NCI-H2029 treated with DMSO at 0.1 percent for 48 hours (cell line): ENCODE measurements around the gene OR1L6.

ENCODE experiments used
- DNase-seq: peaks from one replicate; lab custom pipeline; 2025; lab: John Stamatoyannopoulos, UW

The OR1L6 gene

GRCh38 chr9:122742003-122742402 lies at the start of gene OR1L6:
Gene OR1L6 (plus strand): TSS chr9:122742303. CDS start chr9:122749848, 7,545 bp downstream.
- DNase-seq = no peak

DNA sequence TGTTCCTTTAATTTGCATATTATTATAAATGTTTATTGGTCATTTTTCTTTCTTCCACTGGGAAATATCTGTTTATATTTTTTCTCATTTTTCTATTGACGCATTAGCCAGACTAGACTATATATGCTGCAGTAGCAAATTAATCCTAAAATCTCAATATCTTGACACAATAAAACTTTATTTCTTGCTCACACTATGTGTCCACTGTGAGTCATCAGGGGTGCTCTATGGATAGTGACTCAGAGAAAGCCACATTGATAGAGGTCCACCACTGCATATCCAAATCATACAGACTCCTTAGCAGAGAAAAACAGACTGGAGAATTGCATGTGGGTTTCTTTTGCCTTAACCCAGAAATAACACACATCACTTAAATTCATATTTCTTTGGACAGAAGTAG lies 46.4 kb upstream of the OR1L6 start:
- DNase-seq = no peak

- DNase-seq = no peak
These were observed 24.1 kb upstream of the OR1L6 start for GRCh38 chr9:122718038-122718437.

DNA sequence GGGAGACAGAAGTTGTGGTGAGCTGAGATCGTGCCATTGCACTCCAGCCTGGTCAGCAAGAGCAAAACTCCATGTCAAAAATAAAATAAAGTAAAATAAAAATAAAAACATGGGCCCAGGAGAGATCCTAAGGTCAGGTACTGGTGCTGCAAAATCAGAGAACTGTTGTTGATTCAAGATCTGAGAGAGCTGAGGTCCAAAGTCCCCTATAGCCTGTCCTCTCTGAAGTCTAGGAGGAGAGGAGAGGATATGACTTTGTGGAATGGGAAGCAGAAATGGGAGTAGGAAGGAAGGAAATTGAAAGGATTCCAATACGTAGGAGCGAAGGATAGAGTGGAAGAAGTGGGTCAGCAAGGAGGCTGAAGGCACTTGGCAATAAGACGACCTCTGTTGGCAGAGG lies 22.9 kb upstream of the OR1L6 start:
- DNase-seq = no peak

DNA sequence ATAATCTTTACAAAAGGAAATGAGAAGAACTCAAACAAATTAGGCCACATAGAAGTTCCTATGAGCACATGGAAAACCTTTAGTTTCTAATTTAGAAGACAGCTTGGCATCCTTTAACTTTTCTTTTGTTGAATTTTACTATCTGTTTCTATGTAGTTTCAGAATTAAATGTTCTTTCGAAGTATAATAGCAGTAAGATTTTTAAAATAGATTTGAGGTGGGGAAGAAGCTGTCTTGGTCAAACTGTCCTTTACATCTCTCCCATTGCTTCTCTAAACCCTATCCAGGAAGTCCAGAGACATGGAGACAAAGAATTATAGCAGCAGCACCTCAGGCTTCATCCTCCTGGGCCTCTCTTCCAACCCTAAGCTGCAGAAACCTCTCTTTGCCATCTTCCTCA lies 18.4 kb upstream of the OR1L6 start, which contains the start of gene OR1L4:
OR1L4 (plus strand) TSS at position 301 of the 400 bp plus-strand sequence; CDS start at position 301, 0 bp downstream.
- DNase-seq = no peak

- DNase-seq = no peak
These were observed 12.7 kb downstream of the OR1L6 start for GRCh38 chr9:122754825-122755224.

DNA sequence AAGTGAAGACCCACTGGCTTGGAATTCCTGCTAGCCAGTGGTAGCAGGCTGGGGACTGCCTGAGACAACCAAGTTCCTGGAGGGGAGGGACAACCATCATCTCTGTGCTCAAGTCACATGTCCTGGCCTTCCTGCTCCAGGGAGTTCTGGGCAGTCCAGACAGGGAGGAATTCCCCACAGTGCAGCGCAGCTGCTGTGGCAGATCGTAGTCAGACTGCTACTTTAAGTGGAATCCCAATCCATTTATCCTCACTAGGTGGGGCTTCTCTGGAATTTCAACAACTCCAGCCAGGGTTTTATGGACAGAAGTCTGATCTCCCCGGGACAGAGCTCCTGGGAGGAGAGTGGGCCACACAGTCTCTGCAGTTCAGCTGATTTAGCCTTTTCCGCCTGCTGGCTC lies 25.7 kb downstream of the OR1L6 start:
- DNase-seq = no peak

DNA sequence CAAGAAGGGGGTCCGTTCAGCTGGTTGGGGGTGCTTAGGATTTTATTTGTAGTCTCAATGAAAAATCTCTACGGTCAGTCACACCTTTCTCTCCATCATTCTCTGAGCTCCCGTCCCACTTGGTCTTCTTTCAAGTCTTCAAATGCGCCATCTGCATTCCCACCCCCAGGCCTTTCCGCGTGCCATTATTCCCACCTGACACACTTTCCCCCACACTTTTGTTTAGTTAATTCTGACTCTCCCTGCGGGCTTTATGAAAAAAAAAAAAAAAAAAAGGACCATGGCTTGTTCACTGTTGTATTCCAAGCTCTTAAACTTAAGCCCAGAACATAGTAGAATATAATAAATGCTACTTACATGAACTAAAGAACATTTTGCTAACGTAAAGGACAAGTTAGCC lies 34.9 kb downstream of the OR1L6 start:
- DNase-seq = no peak

GRCh38 chr9:122777935-122778627 lies 36.0 kb downstream of the OR1L6 start:
- no peak for DNase-seq

DNA sequence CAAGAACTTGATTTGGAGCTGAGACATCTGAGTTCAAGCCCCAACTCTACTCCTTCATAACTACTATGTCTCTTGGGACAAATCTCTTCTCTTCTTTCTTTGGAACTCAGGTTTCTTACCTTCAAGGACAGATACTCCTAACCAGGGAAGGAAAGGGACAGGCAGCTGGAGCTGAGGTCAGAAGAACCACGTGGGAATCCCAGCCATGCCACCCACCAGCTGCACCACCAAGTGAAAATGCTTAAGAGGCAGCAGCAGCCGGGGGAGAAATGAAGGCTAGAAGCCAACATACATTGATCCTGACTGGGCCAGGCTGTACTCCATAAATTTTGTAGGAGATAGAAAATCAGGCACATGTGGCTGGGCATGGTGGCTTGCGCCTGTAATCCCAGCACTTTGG lies 37.1 kb downstream of the OR1L6 start:
- no peak for DNase-seq

GRCh38 chr9:122780026-122780425 lies 37.9 kb downstream of the OR1L6 start:
- no peak for DNase-seq

- no peak for DNase-seq
These were observed 39.6 kb downstream of the OR1L6 start for GRCh38 chr9:122781671-122782070.

DNA sequence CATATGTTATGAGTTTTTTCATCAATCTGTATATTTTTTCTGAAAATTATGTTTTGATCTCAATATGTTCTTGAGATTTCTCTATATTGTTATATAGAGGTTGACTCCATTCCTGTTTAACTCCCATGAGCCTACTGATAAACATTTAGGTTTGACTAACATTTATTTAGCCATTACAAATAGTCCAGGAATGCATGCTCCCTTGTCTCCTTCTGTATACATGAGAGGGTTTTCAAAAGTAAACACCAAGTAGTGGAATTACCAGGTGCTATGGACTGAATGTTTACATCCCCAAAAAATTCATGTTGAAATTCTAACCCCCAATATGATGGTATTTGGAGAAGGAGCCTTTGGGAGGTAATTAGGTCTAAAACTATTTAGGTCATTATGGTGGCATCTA lies 43.2 kb downstream of the OR1L6 start:
- no peak for DNase-seq

GRCh38 chr9:122786338-122786737 lies 44.2 kb downstream of the OR1L6 start:
- DNase-seq = no peak

- DNase-seq = no peak
These were observed 46.7 kb downstream of the OR1L6 start, which contains the start of gene OR5C1 for GRCh38 chr9:122788831-122789230. Gene OR5C1 (plus strand): TSS chr9:122788933. CDS start chr9:122788933, 0 bp downstream.

GRCh38 chr9:122789256-122790046 lies 47.3 kb downstream of the OR1L6 start:
- no peak for DNase-seq

GRCh38 chr9:122791872-122792669 lies 50.0 kb downstream of the OR1L6 start:
- DNase-seq = no peak

DNA sequence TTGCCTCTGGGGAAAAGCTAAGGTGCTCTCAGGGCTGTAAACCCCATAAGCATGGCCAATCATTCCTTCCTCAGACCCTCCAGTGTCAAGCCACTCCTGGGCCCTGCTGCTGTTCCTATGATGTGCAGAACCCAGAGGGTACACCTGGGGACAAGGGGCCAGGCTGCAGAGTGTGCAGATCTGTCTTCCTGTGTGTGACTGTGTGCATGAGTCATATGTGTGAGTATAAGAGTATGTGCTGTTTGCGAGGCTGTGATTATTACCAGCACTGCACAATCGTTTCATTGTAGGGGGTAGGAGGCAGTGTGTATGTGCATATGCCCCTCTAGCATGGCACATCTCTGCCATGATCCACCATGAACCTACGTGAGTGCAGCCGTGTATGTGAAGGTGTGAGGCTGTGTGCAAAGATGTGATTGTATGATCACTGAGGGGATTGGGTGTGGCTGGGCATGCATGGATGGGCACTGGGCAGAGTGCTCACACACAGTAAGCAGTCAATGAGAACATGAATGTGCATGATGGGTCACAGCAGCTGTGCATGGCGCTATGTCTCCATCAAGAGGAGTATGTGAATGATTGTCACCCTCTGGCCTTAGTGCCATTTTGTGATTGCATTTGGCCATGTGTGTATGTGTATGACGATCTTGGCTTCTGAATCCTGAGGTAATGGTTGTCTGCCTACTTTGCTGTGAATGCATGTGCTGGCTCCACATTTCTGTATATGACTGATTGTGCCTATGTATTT lies 55.4 kb downstream of the OR1L6 start:
- DNase-seq = no peak
